HG03175 (cell line): ENCODE data around the gene GSE1.

Experiments
- ATAC-seq: cut with Tn5 transposase; IDR thresholded peaks from one replicate; pipeline ENCODE4 v1.9.1; 2021; ENCODE audit warnings: mild to moderate bottlenecking, moderate library complexity; ENCODE audit not compliant: unreplicated experiment

GSE1 gene

DNA sequence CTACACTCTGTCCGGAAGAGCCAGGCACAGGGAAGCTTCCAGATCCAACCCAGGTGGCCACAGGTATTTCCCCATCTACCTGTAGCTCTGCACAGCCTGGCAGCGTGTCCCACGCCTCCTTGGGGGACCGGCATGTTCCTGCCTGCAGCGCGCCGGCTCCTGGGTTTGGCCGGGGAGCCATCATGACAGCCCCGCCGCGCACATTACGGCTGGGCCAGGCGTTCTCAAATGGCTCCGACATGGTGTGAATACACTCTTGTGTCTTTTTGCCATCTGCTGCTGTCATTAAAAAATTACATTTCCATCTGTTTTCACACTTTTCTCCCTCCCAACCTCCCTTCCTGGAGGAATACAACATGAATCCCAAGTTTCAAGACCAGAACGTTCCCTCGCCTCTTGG is 83.7 kb downstream of the GSE1 start:
- ATAC-seq, result no peak

DNA sequence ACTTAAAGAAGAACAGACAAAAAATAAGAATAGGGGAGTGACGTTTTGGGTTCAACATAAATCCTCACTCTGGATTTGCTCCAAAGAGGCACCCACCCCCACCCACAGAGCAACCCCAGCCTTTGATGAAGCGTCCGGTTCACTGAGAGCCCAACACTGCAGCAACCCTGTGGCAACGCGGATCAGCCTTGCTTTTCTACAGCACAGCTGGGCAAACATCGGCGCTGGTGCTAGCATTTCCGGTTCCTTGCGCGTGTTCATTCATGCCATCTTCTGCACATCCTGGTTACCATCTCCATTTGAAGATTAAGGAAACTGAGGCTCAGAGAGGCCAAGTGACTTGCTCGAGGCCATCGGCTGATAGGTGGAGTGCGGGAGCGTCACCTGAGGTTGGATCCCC is 84.3 kb downstream of the GSE1 start:
- ATAC-seq, result no peak

DNA sequence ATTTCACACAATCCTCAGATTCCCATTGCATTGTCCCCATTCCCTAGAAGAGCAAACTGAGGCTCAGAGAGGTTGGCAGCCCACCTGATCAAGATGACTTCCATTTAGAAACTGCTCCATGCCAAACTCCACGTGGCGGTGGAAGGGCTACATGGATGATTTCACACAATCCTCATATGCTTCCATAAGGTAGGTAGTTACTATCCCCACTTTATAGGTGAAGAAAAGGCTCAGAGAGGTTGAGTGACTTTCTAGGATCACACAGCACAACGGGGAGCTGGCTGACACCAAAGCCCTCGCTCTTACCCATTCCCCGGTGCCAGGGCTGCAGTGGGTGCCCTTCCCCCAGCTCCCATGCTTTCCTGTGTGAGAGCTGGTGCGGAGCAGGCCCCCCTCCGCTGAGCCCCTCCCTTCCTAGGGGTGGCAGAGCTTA is 85.4 kb downstream of the GSE1 start:
- no peak for ATAC-seq

DNA sequence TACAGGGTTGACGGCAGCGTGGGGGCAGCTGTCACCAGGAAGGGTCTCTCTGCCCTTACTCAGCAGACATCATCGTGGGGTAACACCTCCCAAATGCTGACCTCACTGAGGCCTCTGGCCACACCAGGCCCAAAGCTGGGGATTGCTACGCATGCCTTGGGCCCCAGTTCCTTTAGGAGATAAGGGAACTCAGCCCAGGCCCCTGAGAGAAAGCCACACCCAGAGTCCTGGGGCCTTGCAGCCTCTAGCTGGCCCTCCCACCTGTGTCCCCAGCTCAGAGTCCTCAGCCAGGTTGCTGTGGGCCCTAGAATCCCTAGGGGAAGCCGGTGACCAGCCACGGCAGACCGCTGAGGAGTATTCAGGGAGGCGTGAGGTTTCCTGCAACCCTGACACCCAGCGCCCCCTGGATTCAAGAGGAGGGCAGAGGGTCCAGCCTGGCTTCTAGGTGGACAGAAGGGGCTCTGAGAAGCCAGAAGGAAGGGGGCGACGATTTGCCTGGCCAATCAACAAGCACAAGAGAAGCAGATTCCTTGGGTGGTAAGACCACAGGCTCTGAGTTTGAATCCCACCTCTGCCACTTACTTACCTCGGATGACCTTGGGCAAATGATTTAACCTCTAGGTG is 85.9 kb downstream of the GSE1 start:
- no peak for ATAC-seq

- no peak for ATAC-seq
Measured at GRCh38 chr16:85699628-85700027, 86.5 kb downstream of the GSE1 start.

DNA sequence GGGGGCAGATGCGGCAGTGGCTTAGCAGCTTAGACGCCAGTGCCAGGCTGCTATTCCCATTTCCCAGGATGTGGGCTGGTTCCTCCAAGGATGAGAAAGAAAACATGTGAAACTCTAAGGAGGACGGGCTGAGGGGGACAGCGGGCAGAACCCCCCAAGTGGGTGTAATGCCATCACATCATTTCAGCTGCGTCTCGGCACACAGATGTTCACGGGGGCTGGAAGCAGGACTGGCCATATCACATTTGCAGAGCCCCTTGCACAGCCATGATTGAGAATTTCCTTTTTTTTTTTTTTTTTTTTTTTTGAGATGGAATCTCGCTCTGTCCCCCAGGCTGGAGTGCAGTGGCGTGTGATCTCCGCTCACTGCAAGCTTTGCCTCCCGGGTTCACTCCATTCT is 90.9 kb downstream of the GSE1 start:
- ATAC-seq, result no peak

GRCh38 chr16:85704900-85705846 is 92.1 kb downstream of the GSE1 start:
- ATAC-seq, result no peak

GRCh38 chr16:85706449-85707034 is 93.4 kb downstream of the GSE1 start:
- no peak for ATAC-seq

GRCh38 chr16:85707528-85708095 is 94.5 kb downstream of the GSE1 start:
- ATAC-seq, result no peak

DNA sequence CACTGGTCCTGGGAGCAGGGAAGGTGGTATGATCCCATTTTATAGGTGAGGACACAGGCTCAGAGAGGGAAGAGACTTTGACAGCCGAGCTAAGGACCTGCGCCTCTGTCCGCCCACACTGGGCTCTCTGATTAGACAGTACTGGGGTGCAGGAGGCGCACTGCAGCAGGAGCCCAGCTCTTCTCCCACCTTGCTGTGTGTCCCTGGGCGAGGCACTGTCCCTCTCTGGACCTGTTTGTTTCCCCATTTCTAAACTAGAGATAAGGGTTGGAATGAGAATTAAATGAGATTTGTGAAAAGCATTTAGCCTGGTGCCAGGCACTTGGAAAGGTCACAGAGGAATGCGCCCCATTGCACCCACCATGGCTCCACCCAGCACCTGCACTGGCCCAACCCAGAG is 95.2 kb downstream of the GSE1 start:
- ATAC-seq, result no peak

DNA sequence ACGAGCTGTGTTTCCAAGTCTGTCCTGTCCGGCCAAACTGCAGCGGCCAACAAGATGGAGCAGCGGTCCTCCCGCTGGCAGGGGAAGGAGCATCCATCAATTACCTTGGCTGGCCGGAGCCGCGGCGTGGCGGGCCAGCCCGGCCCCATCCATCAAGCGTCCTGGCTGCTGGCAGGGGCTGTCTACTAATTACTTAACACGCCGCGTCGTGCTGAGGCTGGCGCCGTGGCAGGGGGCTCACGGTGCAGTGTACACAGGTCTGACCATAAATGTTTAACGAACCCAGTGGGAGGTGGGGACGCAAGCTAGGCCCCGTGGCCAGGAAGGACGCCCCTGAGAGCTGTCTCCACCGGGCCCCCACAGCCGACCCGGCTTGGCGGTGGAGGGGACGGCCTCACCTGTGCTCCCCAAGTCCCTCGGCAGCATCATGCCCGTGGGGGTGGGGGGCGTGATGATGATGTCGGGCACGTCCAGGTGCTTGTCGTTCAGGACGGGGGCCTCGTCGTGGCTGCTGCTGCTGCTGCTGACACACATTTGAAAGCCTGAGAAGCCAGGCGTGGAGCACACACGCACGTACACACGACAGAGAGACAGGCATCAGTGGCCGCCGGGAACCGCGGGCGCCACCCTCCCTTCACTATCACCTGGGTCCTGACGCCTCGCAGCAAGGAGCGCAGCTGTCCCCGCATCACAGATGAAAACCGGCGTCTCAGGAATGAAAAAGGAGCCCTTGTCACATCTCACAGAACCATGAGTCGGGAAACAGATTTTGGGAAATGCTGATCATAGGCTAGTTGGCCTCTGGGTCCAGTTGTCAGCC is 96.9 kb downstream of the GSE1 start:
- ATAC-seq, result no peak

GRCh38 chr16:85710732-85711131 is 97.6 kb downstream of the GSE1 start:
- ATAC-seq, result no peak

GRCh38 chr16:85711982-85712587 is 99.0 kb downstream of the GSE1 start:
- no peak for ATAC-seq

DNA sequence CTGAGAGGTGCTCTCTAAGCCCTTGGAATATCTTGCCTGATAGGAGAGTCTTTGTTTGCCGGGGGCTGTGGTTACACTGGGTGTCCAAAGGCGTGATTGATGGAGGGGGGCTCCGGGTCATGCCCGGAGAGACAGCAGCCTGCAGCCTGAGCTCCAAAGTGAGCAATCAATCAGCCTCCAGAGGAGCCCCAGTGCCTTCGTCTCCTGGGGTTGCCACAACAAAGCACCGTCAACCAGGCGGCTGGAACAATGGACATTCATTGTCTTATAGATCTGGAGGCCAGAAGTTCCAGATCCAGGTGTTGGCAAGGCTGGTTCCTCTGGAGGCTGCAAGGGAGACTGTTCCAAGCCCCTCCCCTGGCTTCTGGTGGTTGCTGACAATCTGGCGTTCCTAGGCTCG is 99.7 kb downstream of the GSE1 start:
- ATAC-seq, result no peak

- no peak for ATAC-seq
Measured at GRCh38 chr16:85715169-85716021, 102.3 kb downstream of the GSE1 start.

DNA sequence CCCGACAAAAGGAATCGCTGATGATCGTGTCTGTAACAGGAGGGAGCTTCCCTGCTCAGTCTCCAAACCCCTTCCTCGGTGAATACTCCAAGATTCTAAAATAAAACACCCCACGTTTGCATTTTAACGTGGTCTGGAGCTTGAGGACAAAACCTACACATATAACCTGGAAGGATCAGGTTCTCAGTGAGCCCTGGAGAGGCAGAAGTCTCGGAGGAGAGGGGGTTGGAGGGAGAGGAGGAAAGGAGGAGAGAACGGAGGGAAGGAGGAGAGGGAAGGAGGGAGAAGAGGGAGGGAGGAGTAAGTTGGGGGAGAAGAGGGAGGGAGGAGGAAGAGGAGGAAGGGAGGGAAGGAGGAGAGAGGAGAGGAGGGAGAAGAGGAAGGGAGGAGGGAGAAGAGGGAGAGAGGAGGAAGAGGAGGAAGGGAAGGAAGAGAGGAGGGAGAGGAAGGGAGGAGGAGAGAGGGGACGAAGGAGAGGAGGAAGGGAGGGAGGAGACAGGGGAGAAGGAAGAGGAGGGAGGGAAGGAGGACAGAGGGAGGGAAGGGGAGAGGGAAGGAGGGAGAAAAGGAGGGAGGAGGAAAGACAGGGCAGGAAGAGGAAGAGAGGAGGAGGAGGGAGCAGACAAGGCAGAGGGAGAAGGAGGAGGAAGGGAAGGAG is 103.0 kb downstream of the GSE1 start:
- no peak for ATAC-seq

GRCh38 chr16:85716680-85717038 is 103.5 kb downstream of the GSE1 start:
- no peak for ATAC-seq

GRCh38 chr16:85717393-85718152 is 104.5 kb downstream of the GSE1 start:
- no peak for ATAC-seq
